Osteoblast (primary cell): ENCODE results near the gene TRMT61A. TPM values are rescaled to one million over a fixed set of nuclear protein-coding genes. Genes with fewer than 3 reads are reported as not detected.

Experiments used
- DNase-seq: peaks from one replicate; pipeline ENCODE4 v3.0.0; 2011; ENCODE audit warnings: low spot score, mixed read lengths; ENCODE audit not compliant: insufficient read length; ENCODE audit errors: missing footprints
- H2AFZ ChIP-seq: 2 replicates; pipeline ENCODE4 v1.6.0; 2011; ENCODE audit warnings: mild to moderate bottlenecking, low read length
- H3K27ac ChIP-seq: 2 replicates; pipeline ENCODE4 v1.5.1; 2011; ENCODE audit warnings: mild to moderate bottlenecking, low read depth, low read length, moderate library complexity
- H3K27me3 ChIP-seq: 2 replicates; pipeline ENCODE4 v1.6.0; 2012; ENCODE audit warnings: mild to moderate bottlenecking, control low read depth, inconsistent platforms, low read length, moderate library complexity; ENCODE audit not compliant: insufficient read depth
- H3K36me3 ChIP-seq: 2 replicates; pipeline ENCODE4 v1.5.1; 2011; ENCODE audit warnings: mild to moderate bottlenecking, low read length, control low read depth, moderate library complexity; ENCODE audit not compliant: insufficient read depth
- H3K4me1 ChIP-seq: 2 replicates; pipeline ENCODE4 v1.5.1; 2011; ENCODE audit warnings: mild to moderate bottlenecking, low read length, control low read depth, moderate library complexity; ENCODE audit not compliant: insufficient read depth
- H3K4me2 ChIP-seq: 2 replicates; pipeline ENCODE4 v1.6.0; 2011; ENCODE audit warnings: mild to moderate bottlenecking, low read length; ENCODE audit not compliant: insufficient read depth
- H3K4me3 ChIP-seq: fragments of 200-600 bp; sonication (generic); 3 replicates; pipeline ENCODE4 v1.5.1; 2012; ENCODE audit warnings: mild to moderate bottlenecking, low read length, inconsistent platforms; ENCODE audit not compliant: insufficient read depth
- H3K79me2 ChIP-seq: 2 replicates; pipeline ENCODE4 v1.6.0; 2012; ENCODE audit warnings: mild to moderate bottlenecking, low read length, control low read depth, inconsistent platforms; ENCODE audit not compliant: insufficient read depth
- H3K9me3 ChIP-seq: 2 replicates; pipeline ENCODE4 v1.5.1; 2011; ENCODE audit warnings: low read depth, low read length, control low read depth
- H4K20me1 ChIP-seq: 2 replicates; pipeline ENCODE4 v1.6.0; 2012; ENCODE audit warnings: mild to moderate bottlenecking, low read length, control low read depth; ENCODE audit not compliant: insufficient read depth
- total RNA-seq: library from RNA; depleted of rRNA; stranded (reverse); fragments of >200 nt; gene quantifications from 2 replicates; pipeline ENCODE4 v1.2.3, GENCODE V29; 2012
- TF ChIP-seq, protein P1 (sequence below): IDR thresholded peaks from 2 replicates; pipeline ENCODE4 v1.5.1; 2011; ENCODE audit warnings: mild to moderate bottlenecking, low read depth, low read length, moderate library complexity; ENCODE audit errors: extremely low read depth

Gene TRMT61A
- total RNA-seq, 1 donor: 9.0 TPM

GRCh38 chr14:103552846-103553210 lies 23.8 kb downstream of the TRMT61A start:
- TF ChIP-seq, protein P1, sequence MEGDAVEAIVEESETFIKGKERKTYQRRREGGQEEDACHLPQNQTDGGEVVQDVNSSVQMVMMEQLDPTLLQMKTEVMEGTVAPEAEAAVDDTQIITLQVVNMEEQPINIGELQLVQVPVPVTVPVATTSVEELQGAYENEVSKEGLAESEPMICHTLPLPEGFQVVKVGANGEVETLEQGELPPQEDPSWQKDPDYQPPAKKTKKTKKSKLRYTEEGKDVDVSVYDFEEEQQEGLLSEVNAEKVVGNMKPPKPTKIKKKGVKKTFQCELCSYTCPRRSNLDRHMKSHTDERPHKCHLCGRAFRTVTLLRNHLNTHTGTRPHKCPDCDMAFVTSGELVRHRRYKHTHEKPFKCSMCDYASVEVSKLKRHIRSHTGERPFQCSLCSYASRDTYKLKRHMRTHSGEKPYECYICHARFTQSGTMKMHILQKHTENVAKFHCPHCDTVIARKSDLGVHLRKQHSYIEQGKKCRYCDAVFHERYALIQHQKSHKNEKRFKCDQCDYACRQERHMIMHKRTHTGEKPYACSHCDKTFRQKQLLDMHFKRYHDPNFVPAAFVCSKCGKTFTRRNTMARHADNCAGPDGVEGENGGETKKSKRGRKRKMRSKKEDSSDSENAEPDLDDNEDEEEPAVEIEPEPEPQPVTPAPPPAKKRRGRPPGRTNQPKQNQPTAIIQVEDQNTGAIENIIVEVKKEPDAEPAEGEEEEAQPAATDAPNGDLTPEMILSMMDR: no peak
- Histone ChIP-seq H3K27me3 (no peaks in the 10 kb centered on the region), H3K4me2 (peak overlapping the region; percentile 52), H3K9me3 (no peaks in the 10 kb centered on the region), H3K36me3 (peaks cover 5% of the 10 kb centered on the region), H3K79me2 (peaks cover 33% of the 10 kb centered on the region), H3K4me1 (peaks cover 23% of the 10 kb centered on the region), H4K20me1 (peaks cover 34% of the 10 kb centered on the region), H3K27ac (peak overlapping the region; percentile 51), H2AFZ (no peak overlapping the region), H3K4me3 (no peak overlapping the region)
- DNase-seq: no peak

DNA sequence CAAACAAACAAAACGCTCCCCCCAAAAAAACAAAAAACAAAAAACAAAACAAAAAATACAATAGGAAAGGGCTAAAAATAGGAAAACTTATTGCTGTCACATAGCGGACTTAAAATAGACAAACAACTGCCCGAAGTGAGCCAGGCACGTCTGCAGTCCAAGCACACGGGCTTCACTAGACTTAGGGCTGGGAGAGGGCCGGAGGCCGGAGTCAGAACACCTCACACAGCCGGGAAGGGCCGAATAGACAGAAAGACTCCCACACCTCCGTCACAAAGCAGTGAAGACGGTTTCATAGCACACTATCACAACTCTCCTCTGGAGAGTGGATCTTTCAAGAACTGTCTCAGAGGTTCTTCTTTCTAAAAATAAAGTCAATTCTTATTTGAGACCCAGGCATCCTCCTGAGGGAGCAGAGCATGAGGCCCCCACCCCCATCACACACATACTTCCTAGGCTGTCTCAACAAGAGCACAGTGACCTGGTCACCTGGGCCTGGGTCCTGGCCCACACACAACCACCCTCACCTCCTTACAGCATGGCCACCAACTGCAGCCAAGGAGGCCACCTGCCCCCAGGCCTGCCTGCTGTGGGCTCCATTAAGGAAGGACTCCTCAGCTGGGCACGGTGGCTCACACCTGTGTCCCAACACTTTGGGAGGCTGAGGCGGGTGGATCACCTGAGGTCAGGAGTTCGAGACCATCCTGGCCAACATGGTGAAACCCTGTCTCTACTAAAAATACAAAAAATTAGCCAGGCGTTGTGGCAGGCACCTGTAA lies 26.8 kb downstream of the TRMT61A start:
- H3K4me2 ChIP-seq: no peak overlapping the region
- no peak overlapping the region for H3K27ac ChIP-seq
- no peak overlapping the region for H2AFZ ChIP-seq
- DNase-seq: no peak
- H3K9me3 ChIP-seq: no peaks in the 10 kb centered on the region
- H4K20me1 ChIP-seq: peaks cover 53% of the 10 kb centered on the region
- peaks cover 33% of the 10 kb centered on the region for H3K36me3 ChIP-seq
- H3K79me2 ChIP-seq: peaks cover 58% of the 10 kb centered on the region
- H3K4me1 ChIP-seq: peaks cover 33% of the 10 kb centered on the region
- no peaks in the 10 kb centered on the region for H3K27me3 ChIP-seq
- TF ChIP-seq, protein P1: no peak
- H3K4me3 ChIP-seq: no peak overlapping the region

DNA sequence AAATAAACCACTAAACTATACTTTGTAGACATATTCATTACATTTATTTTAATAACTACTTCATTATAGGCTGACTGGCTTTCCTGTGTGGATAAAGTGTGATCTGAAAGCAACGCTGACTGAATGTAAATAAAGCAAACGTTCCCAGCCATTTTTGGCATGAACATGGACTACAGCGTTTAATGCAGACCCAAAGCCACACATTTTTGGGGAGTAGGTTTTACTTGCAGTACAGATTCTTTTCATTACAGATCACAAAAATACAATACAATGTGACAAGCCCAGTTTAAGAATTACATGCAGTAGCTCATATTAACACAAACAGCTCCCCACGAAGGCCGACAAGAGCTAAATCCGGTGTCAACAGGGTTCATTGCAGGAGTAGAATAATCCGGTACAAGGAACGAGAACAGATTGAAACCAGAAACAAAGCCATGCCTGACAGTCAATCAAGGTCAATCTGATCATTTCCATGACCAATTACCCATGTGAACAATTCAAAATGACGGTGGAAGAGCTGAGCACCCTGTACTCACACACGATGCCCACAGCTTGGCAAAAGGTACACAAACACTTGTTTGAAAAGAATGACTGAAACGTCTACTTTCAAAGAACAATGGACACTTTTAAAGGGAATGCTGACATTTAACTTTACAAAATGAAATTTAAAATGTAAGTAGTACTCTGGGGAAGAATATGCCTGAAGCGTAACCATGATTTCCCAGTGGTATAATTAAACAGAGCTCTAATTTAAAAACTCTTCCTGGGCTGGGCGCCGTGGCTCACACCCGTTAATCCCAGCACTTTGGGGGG lies 28.2 kb downstream of the TRMT61A start:
- H3K4me3 ChIP-seq: no peak overlapping the region
- no peaks in the 10 kb centered on the region for H3K9me3 ChIP-seq
- peak; percentile 76 for DNase-seq
- peak overlapping the region; percentile 38 for H3K27ac ChIP-seq
- H3K27me3 ChIP-seq: no peaks in the 10 kb centered on the region
- peaks cover 72% of the 10 kb centered on the region for H3K79me2 ChIP-seq
- peaks cover 61% of the 10 kb centered on the region for H4K20me1 ChIP-seq
- H3K4me2 ChIP-seq: no peak overlapping the region
- H3K4me1 ChIP-seq: peaks cover 36% of the 10 kb centered on the region
- H3K36me3 ChIP-seq: peaks cover 35% of the 10 kb centered on the region
- H2AFZ ChIP-seq: no peak overlapping the region
- TF ChIP-seq, protein P1: no peak
